ENCODE measurements around the gene NQO1. TPM values are rescaled to one million over a fixed set of nuclear protein-coding genes. Genes with fewer than 3 reads are reported as not detected.
A peak's percentile ranks its signal among the peaks of the same experiment; 100 is the strongest.

NQO1 gene
- total and polyA plus RNA-seq, 3 experiments from 2014 or later: 3.1 to 16.9 (median 16.0) TPM

GRCh38 chr16:69672315-69672997, 53.9 kb downstream of the NQO1 start:
- no peak overlapping the region for H3K4me3 Mint-ChIP-seq
- peak overlapping the region in 2 of 8 donors; percentile 38 to 75 for H3K27ac Mint-ChIP-seq
- peaks cover 7% of the 10 kb centered on the region for H3K36me3 ChIP-seq (ENCODE audit: insufficient read depth, low read length)
- H3K27ac ChIP-seq (ENCODE audit: low read depth, low read length): no peak overlapping the region
- H3K9me3 ChIP-seq (ENCODE audit: low read length): no peaks in the 10 kb centered on the region
- H3K9me3 Mint-ChIP-seq: no peaks in the 10 kb centered on the region
- no peaks in the 10 kb centered on the region for H3K27me3 ChIP-seq (ENCODE audit: insufficient read depth, low read length, poor library complexity, severe bottlenecking)
- H3K4me1 Mint-ChIP-seq: no peaks in the 10 kb centered on the region
- no peaks in the 10 kb centered on the region for H3K27me3 Mint-ChIP-seq
- H3K4me3 ChIP-seq (ENCODE audit: low read length): no peak overlapping the region
- ChIA-PET CTCF (no interaction called here), POLR2A (no interaction called here)
- H3K4me1 ChIP-seq (ENCODE audit: insufficient read depth, low read length): no peaks in the 10 kb centered on the region
- H3K36me3 Mint-ChIP-seq: peaks cover 0 to 66% (median 18%) of the 10 kb centered on the region in 3 donors
- DNase-seq: no peak

- H3K4me3 Mint-ChIP-seq: no peak overlapping the region
- H3K4me3 ChIP-seq (ENCODE audit: low read length): no peak overlapping the region
- H3K36me3 ChIP-seq (ENCODE audit: insufficient read depth, low read length): peaks cover 7% of the 10 kb centered on the region
- ChIA-PET POLR2A (no interaction called here), CTCF (no interaction called here)
- H3K27me3 Mint-ChIP-seq: no peaks in the 10 kb centered on the region
- no peak for DNase-seq
- H3K27me3 ChIP-seq (ENCODE audit: insufficient read depth, low read length, poor library complexity, severe bottlenecking): no peaks in the 10 kb centered on the region
- H3K36me3 Mint-ChIP-seq: peaks cover 0 to 49% (median 14%) of the 10 kb centered on the region in 3 donors
- no peak overlapping the region for H3K27ac ChIP-seq (ENCODE audit: low read depth, low read length)
- no peaks in the 10 kb centered on the region for H3K4me1 Mint-ChIP-seq
- no peaks in the 10 kb centered on the region for H3K9me3 ChIP-seq (ENCODE audit: low read length)
- H3K4me1 ChIP-seq (ENCODE audit: insufficient read depth, low read length): no peaks in the 10 kb centered on the region
- H3K9me3 Mint-ChIP-seq: no peaks in the 10 kb centered on the region
- H3K27ac Mint-ChIP-seq: peak overlapping the region in 1 of 8 donors; percentile 12
Measured at GRCh38 chr16:69669577-69669976, 56.8 kb downstream of the NQO1 start.

GRCh38 chr16:69663846-69664245, 62.5 kb downstream of the NQO1 start:
- Histone ChIP-seq H3K9me3 (ENCODE audit: low read length) (no peaks in the 10 kb centered on the region), H3K27ac (ENCODE audit: low read depth, low read length) (no peak overlapping the region), H3K27me3 (ENCODE audit: insufficient read depth, low read length, poor library complexity, severe bottlenecking) (no peaks in the 10 kb centered on the region), H3K4me3 (ENCODE audit: low read length) (no peak overlapping the region), H3K4me1 (ENCODE audit: insufficient read depth, low read length) (no peaks in the 10 kb centered on the region), H3K36me3 (ENCODE audit: insufficient read depth, low read length) (peaks cover 5% of the 10 kb centered on the region)
- Mint-ChIP-seq H3K9me3 (no peaks in the 10 kb centered on the region), H3K27me3 (no peaks in the 10 kb centered on the region), H3K36me3 (peaks cover 5 to 46% (median 7%) of the 10 kb centered on the region in 3 donors), H3K4me3 (no peak overlapping the region), H3K27ac (no peak overlapping the region), H3K4me1 (no peaks in the 10 kb centered on the region)
- no peak for DNase-seq
- CTCF ChIA-PET: interaction anchor here (0.7 to 1.0 kb wide), 2 partner anchors 91 to 200 kb away, joined by 3 read pairs; partner anchors contain the start of gene NOB1
- POLR2A ChIA-PET: no interaction called here

- Histone ChIP-seq H3K27ac (ENCODE audit: low read depth, low read length) (no peak overlapping the region), H3K4me3 (ENCODE audit: low read length) (no peak overlapping the region), H3K27me3 (ENCODE audit: insufficient read depth, low read length, poor library complexity, severe bottlenecking) (no peaks in the 10 kb centered on the region), H3K36me3 (ENCODE audit: insufficient read depth, low read length) (peaks cover 5% of the 10 kb centered on the region), H3K4me1 (ENCODE audit: insufficient read depth, low read length) (no peaks in the 10 kb centered on the region), H3K9me3 (ENCODE audit: low read length) (no peaks in the 10 kb centered on the region)
- no peaks in the 10 kb centered on the region for H3K4me1 Mint-ChIP-seq
- H3K9me3 Mint-ChIP-seq: no peaks in the 10 kb centered on the region
- no peak for DNase-seq
- H3K27ac Mint-ChIP-seq: peak overlapping the region in 2 of 8 donors; percentile 68 to 91
- ChIA-PET POLR2A (no interaction called here), CTCF (no interaction called here)
- no peaks in the 10 kb centered on the region for H3K27me3 Mint-ChIP-seq
- no peak overlapping the region for H3K4me3 Mint-ChIP-seq
- peaks cover 5 to 46% (median 5%) of the 10 kb centered on the region in 3 donors for H3K36me3 Mint-ChIP-seq
Measured at GRCh38 chr16:69662901-69663300, 63.5 kb downstream of the NQO1 start.

- Histone ChIP-seq H3K4me1 (ENCODE audit: insufficient read depth, low read length) (no peaks in the 10 kb centered on the region), H3K36me3 (ENCODE audit: insufficient read depth, low read length) (peaks cover 5% of the 10 kb centered on the region), H3K27me3 (ENCODE audit: insufficient read depth, low read length, poor library complexity, severe bottlenecking) (no peaks in the 10 kb centered on the region), H3K27ac (ENCODE audit: low read depth, low read length) (no peak overlapping the region), H3K9me3 (ENCODE audit: low read length) (no peaks in the 10 kb centered on the region), H3K4me3 (ENCODE audit: low read length) (no peak overlapping the region)
- Mint-ChIP-seq H3K4me1 (no peaks in the 10 kb centered on the region), H3K36me3 (peaks cover 5 to 58% (median 5%) of the 10 kb centered on the region in 3 donors), H3K4me3 (no peak overlapping the region), H3K9me3 (no peaks in the 10 kb centered on the region), H3K27ac (no peak overlapping the region), H3K27me3 (no peaks in the 10 kb centered on the region)
- ChIA-PET POLR2A (interaction anchor here (0.5 kb wide), 1 partner anchor 51 kb away, joined by 4 read pairs; no protein-coding TSS in a partner anchor), CTCF (no interaction called here)
- DNase-seq: no peak
Measured at GRCh38 chr16:69660166-69660565, 66.2 kb downstream of the NQO1 start.

Other genes with a start within 250 kb of the NQO1 start
- gene NFAT5, start 160.6 kb downstream of the NQO1 start, total RNA-seq: 10 to 100 TPM; 39.0 to 41.0 TPM
- gene NFAT5, start 160.6 kb downstream of the NQO1 start, polyA plus RNA-seq: 11.3 TPM
- gene NOB1, start 28.4 kb upstream of the NQO1 start, total RNA-seq: 100 to 1,000 TPM; 129 to 137 TPM
- gene NOB1, start 28.4 kb upstream of the NQO1 start, polyA plus RNA-seq: 43.5 TPM
- gene WWP2, start 35.8 kb upstream of the NQO1 start, total RNA-seq: 10 to 100 TPM; 41.0 to 46.3 TPM
- gene WWP2, start 35.8 kb upstream of the NQO1 start, polyA plus RNA-seq: 50.6 TPM
- gene CLEC18A, start 224.8 kb upstream of the NQO1 start, total RNA-seq: under 1 TPM; 0.13 to 0.24 TPM
- gene CLEC18A, start 224.8 kb upstream of the NQO1 start, polyA plus RNA-seq: not detected

All from CD8-positive, alpha-beta memory T cell (primary cell).